GM12878 (cell line): ENCODE data around the gene LITAF. TPM values are rescaled to one million over a fixed set of nuclear protein-coding genes. Genes with fewer than 3 reads are reported as not detected.

ENCODE experiments used
- ATAC-seq: fragments of 200-7000 bp; cut with Tn5 transposase; 3 replicates; pipeline ENCODE4 v1.9.1; 2020; ENCODE audit warnings: mild to moderate bottlenecking, moderate library complexity
- BruUV-seq: library from RNA; stranded (reverse); fragments of 400-500 nt; replicated peaks from 2 replicates; lab custom pipeline; 2021; lab: Mats Ljungman, UMichigan
- CTCF ChIA-PET: fragments of 300-600 bp; sonication (Branson Sonifier 250); formaldehyde crosslinking; extraction: SDS; loops from one replicate; lab custom pipeline; 2021; ENCODE audit warnings: inconsistent platforms; lab: Yijun Ruan, JAX
- POLR2A ChIA-PET: fragments of 350-600 bp; formaldehyde crosslinking; extraction: SDS; loops from one replicate; lab custom pipeline; 2021; ENCODE audit warnings: inconsistent platforms; lab: Charles Lee
- RAD21 ChIA-PET: fragments of 300-600 bp; sonication (Branson Sonifier 250); formaldehyde crosslinking; loops from one replicate; lab custom pipeline; 2023; ENCODE audit warnings: antibody characterized with exemption; ENCODE audit not compliant: unreplicated experiment; lab: Charles Lee
- SMC1A ChIA-PET: fragments of 300-600 bp; sonication (Branson Sonifier 250); formaldehyde crosslinking; loops from one replicate; lab custom pipeline; 2023; ENCODE audit not compliant: unreplicated experiment, uncharacterized antibody; lab: Charles Lee
- DNase-seq: peaks from one replicate; pipeline ENCODE4 v3.0.0-alpha.2; 2011; ENCODE audit warnings: low read depth, low spot score
- FAIRE-seq: peaks from 3 replicates; lab custom pipeline; 2011; peaks lifted over from hg19 to GRCh38; lab: Jason Lieb, UNC
- H2AFZ ChIP-seq: 2 replicates; pipeline ENCODE4 v1.6.0; 2011; ENCODE audit warnings: low read depth, low read length, control low read depth; ENCODE audit not compliant: control insufficient read depth
- H3K27ac ChIP-seq: 2 replicates; pipeline ENCODE4 v1.5.1; 2011; ENCODE audit warnings: control low read depth; ENCODE audit not compliant: control insufficient read depth, insufficient read depth
- H3K27me3 ChIP-seq, 2 experiments: replicated peaks in 1 of 2; 2 replicates each; pipeline versions ENCODE4 v1.6.0 to v1.6.1; 2011; ENCODE audit warnings: low read length in 1 of 2; ENCODE audit not compliant: control insufficient read depth in 2 of 2, insufficient read depth in 2 of 2
- H3K36me3 ChIP-seq, 2 experiments: 2 replicates each; pipeline ENCODE4 v1.5.1; 2011; ENCODE audit warnings: low read length in 1 of 2; ENCODE audit not compliant: control insufficient read depth in 2 of 2, insufficient read depth in 2 of 2
- H3K4me1 ChIP-seq: 2 replicates; pipeline ENCODE4 v1.6.1; 2011; ENCODE audit warnings: mild to moderate bottlenecking, low read length, moderate library complexity, mixed read lengths; ENCODE audit not compliant: control insufficient read depth, insufficient read depth
- H3K4me2 ChIP-seq: 2 replicates; pipeline ENCODE4 v1.6.0; 2011; ENCODE audit warnings: control low read depth; ENCODE audit not compliant: control insufficient read depth, insufficient read depth
- H3K4me3 ChIP-seq: fragments of 200-600 bp; sonication (generic); 2 replicates; pipeline ENCODE4 v1.5.1; 2016
- H3K79me2 ChIP-seq: 2 replicates; pipeline ENCODE4 v1.6.0; 2011; ENCODE audit warnings: low read length; ENCODE audit not compliant: control insufficient read depth, insufficient read depth
- H3K9ac ChIP-seq: 2 replicates; pipeline ENCODE4 v1.8.0; 2011; ENCODE audit warnings: low read length, control low read depth, mixed read lengths; ENCODE audit not compliant: control insufficient read depth, insufficient read depth
- H3K9me3 ChIP-seq: replicated peaks from 3 replicates; pipeline ENCODE4 v1.5.1; 2011; ENCODE audit warnings: mild to moderate bottlenecking, low read length; ENCODE audit not compliant: control insufficient read depth, insufficient read depth
- H4K20me1 ChIP-seq: 2 replicates; pipeline ENCODE4 v1.6.0; 2011; ENCODE audit not compliant: control insufficient read depth, insufficient read depth
- BCLAF1 ChIP-seq: fragments of 450-650 bp; IDR thresholded peaks from 2 replicates; pipeline ENCODE4 v1.6.1; 2017; ENCODE audit warnings: antibody characterized with exemption, mild to moderate bottlenecking, moderate library complexity
- FOXK2 ChIP-seq: fragments of 450-650 bp; IDR thresholded peaks from 2 replicates; pipeline ENCODE4 v1.6.1; 2017; ENCODE audit warnings: mild to moderate bottlenecking, moderate library complexity
- GATAD2B ChIP-seq: fragments of 450-650 bp; conservative IDR thresholded peaks from 2 replicates; pipeline ENCODE4 v1.6.1; 2017; ENCODE audit warnings: low read depth, mild to moderate bottlenecking, moderate library complexity
- IKZF2 ChIP-seq, 2 experiments: fragments of 450-650 bp; IDR thresholded peaks; 2 replicates each; pipeline ENCODE4 v1.6.1; 2017; ENCODE audit warnings: mild to moderate bottlenecking in 2 of 2, moderate library complexity in 2 of 2
- KAT2A ChIP-seq: conservative IDR thresholded peaks from 2 replicates; pipeline ENCODE4 v1.6.1; 2011; ENCODE audit warnings: low read depth, low read length; ENCODE audit not compliant: control insufficient read depth
- LARP7 ChIP-seq: fragments of 450-650 bp; IDR thresholded peaks from 2 replicates; pipeline ENCODE4 v1.6.1; 2017; ENCODE audit warnings: mild to moderate bottlenecking
- SRF ChIP-seq, 2 experiments: IDR thresholded peaks; 2 replicates each; pipeline ENCODE4 v1.6.1; 2011; ENCODE audit warnings: low read depth in 2 of 2, low read length in 2 of 2, mild to moderate bottlenecking in 1 of 2, moderate library complexity in 1 of 2
- YY1 ChIP-seq: IDR thresholded peaks from 2 replicates; pipeline ENCODE4 v1.6.1; 2011; ENCODE audit warnings: low read depth, mild to moderate bottlenecking, low read length
- ZNF24 ChIP-seq: fragments of 450-650 bp; IDR thresholded peaks from 2 replicates; pipeline ENCODE4 v1.6.1; 2017; ENCODE audit warnings: antibody characterized with exemption, mild to moderate bottlenecking
- WGBS: methylation state at CpG from one replicate; pipeline ENCODE4 v1.1.6; 2016; ENCODE audit warnings: low lambda C conversion rate; ENCODE audit not compliant: insufficient replicate concordance, insufficient coverage; ENCODE audit errors: missing lambda C conversion rate; 5-methylcytosine and 5-hydroxymethylcytosine counted together
- in situ Hi-C: fragments of 300-500 bp; cut with MboI; formaldehyde crosslinking; loops from 9 replicates; pipeline ENCODE4 v1.14.3; 2018; ENCODE audit warnings: mixed read lengths
- intact Hi-C: fragments of 100-400 bp; cut with micrococcal nuclease; formaldehyde crosslinking; loops from one replicate; pipeline ENCODE4 v1.14.2; 2022; ENCODE audit not compliant: unreplicated experiment
- polyA plus RNA-seq, 11 experiments: library from polyadenylated mRNA; depleted of rRNA in 4 of 11; unstranded in 6 of 11; stranded (reverse) in 5 of 11; fragments of >200 nt; fragmentation: Nextera tagmentation in 4 of 11; fragmentation: Illumina TruSeq in 1 of 11; extraction: Ambion mirVana in 4 of 11; extraction: Trizol in 1 of 11; gene quantifications; 1 replicate in 1 of 11; 2 replicates in 10 of 11; pipeline versions ENCODE4 v1.2.1 to v1.2.3, GENCODE V29; 2011 to 2016; ENCODE audit warnings: inconsistent platforms in 2 of 11, missing spikeins in 2 of 11, low read depth in 1 of 11
- total RNA-seq, 4 experiments: library from RNA; depleted of rRNA in 3 of 4; stranded (reverse); fragments of >200 nt in 3 of 4; fragmentation: Illumina TruSeq in 1 of 4; extraction: Trizol in 1 of 4; gene quantifications; 2 replicates each; pipeline versions ENCODE4 v1.2.1 to v1.2.3, GENCODE V29; 2013 to 2021

The LITAF gene
- total and polyA plus RNA-seq, 10 of the 15 experiments (the other 5 are each of a cell fraction or from before 2014, with no cell fraction given) = 99.2 to 211 (median 147) TPM

- TF ChIP-seq SRF (IDR thresholded peaks at IDR 0.05; ENCODE audit: low read depth in 2 of 2, low read length in 2 of 2) (no peak), FOXK2 (no peak), BCLAF1 (no peak)
Measured at GRCh38 chr16:11538880-11539279, 47.8 kb downstream of the LITAF start (continued).

GRCh38 chr16:11536104-11536866, 50.4 kb downstream of the LITAF start:
- WGBS = 39% methylated on average over 15 of the region's 15 CpGs
- H3K4me2 ChIP-seq = no peak overlapping the region
- no peaks in the 10 kb centered on the region for H3K27me3 ChIP-seq
- TF ChIP-seq ZNF24 (no peak), GATAD2B (no peak), YY1 (no peak), LARP7 (no peak), KAT2A (no peak), IKZF2 (IDR thresholded peaks at IDR 0.05) (no peak)
- no peak overlapping the region for H2AFZ ChIP-seq
- no peaks in the 10 kb centered on the region for H3K79me2 ChIP-seq
- SMC1A ChIA-PET = interaction anchor here (1.7 to 2.2 kb wide), 3 partner anchors 45 to 130 kb away, joined by 5 to 13 read pairs (median 5); no protein-coding TSS in a partner anchor
- CTCF ChIA-PET = interaction anchor here (0.6 to 4.5 kb wide), 10 partner anchors 43 to 304 kb away, joined by 3 to 35 read pairs (median 3); no protein-coding TSS in a partner anchor
- H3K9ac ChIP-seq = no peak overlapping the region
- FAIRE-seq (no peak), DNase-seq (no peak), ATAC-seq (no peak)
- no peaks in the 10 kb centered on the region for H3K36me3 ChIP-seq
- POLR2A ChIA-PET = interaction anchor here (0.6 to 0.7 kb wide), 3 partner anchors 11 to 160 kb away, joined by 3 to 9 read pairs (median 3); no protein-coding TSS in a partner anchor
- RAD21 ChIA-PET = interaction anchor here (1.0 to 1.7 kb wide), 2 partner anchors 71 to 107 kb away, joined by 4 read pairs; no protein-coding TSS in a partner anchor
- BruUV-seq = no TSS peak
- in situ Hi-C loops = loop anchor here (25.0 kb wide), 1 partner anchor 276 kb away; no protein-coding TSS in a partner anchor
- H3K27ac ChIP-seq = no peak overlapping the region
- no peaks in the 10 kb centered on the region for H3K4me1 ChIP-seq
- intact Hi-C loops = no loop called here
- no peaks in the 10 kb centered on the region for H3K9me3 ChIP-seq
- H3K4me3 ChIP-seq = no peak overlapping the region
- no peaks in the 10 kb centered on the region; the same call in 1 of the 2 replicates for H4K20me1 ChIP-seq
